GM18511 (cell line): ENCODE measurements around the gene SPAG7.
"Not testable (repeated sequence)": the region's sequence is repeated elsewhere in the genome, so short reads cannot be mapped to it uniquely, and the experiment has no call there.

Experiments used
- ATAC-seq: cut with Tn5 transposase; IDR thresholded peaks from one replicate; pipeline ENCODE4 v1.9.1; 2021; ENCODE audit warnings: mild to moderate bottlenecking, moderate library complexity; ENCODE audit not compliant: unreplicated experiment

SPAG7 gene

DNA sequence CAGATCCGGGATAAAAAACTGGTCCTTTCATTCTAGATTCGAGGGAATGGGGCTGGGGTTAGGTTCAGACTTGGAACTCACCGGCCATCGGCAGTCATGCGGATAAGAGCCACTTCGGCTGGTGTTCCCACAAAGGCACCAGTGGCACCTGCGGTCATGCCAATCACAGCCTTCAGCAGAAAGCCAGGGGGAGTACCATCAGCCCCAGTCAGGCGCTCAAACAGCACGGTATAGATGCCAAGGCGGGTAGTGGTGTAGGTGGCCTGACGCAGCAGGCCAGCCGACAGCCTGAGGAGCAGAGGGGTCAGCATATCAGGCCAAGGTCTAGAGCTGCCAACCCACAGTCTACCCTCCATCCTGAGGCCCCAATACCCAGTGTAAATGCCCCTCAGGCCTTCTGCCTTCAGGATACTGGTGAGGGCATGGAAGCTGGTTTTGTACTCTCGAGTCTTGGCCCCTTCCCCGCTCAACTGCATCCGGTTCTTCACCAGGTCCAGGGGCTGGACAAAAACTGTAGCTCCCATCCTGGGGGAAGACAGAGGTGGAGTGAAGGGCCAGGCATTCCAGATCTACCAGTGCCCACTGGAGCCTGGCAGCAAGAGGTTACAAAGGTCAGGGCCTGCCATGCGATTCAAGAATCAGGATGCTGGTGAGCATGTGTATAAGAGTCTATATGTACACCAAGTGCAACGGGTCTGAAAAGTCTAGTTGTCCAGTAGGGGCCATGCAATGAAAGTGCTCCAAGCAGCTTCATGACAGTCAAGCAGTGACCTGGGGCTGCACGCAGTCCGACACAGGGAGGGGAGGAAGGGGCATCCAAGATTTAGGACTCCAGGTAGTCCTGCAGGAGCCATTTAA is 28.7 kb downstream of the SPAG7 start:
- no peak for ATAC-seq

DNA sequence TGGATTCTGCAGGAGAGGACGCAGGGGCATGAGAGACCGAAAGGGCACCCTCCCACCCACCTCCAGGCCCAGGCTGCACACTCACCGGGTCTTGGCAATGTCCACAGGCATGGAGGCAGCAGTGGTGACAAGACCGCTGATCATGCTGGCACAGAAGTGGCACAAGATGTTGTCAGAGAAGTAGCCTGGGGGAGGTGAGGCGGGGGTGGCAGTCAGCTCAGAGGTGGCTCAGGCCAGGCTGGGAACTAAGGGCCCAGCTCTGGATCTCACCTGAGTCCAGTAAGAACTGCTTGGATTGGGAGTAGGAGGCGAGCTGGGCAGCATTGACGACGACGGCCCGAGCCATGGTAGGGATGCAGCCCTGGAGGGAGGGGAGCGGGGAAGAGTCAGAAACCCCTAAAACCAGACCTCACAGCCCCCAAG is 29.5 kb downstream of the SPAG7 start:
- no peak for ATAC-seq

DNA sequence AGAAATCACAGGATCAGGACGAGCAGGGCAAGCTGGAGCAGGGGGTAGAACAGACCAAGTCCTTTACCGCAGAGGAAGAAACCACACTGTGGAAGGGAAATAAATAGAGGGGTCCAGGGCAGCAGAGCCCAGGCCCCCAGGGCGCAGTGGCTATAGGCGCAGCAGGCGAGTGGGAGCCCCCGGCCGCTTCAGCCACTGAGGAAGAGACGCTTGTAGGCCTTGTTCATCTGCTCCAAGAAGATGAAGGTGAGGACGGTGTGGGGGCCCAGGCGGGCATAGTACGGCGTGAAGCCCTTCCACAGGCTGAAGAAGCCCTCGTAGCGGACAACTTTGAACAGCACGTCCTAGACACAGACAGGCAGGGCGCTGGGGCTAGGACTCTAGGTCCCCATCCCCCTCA is 30.1 kb downstream of the SPAG7 start:
- ATAC-seq, result no peak

DNA sequence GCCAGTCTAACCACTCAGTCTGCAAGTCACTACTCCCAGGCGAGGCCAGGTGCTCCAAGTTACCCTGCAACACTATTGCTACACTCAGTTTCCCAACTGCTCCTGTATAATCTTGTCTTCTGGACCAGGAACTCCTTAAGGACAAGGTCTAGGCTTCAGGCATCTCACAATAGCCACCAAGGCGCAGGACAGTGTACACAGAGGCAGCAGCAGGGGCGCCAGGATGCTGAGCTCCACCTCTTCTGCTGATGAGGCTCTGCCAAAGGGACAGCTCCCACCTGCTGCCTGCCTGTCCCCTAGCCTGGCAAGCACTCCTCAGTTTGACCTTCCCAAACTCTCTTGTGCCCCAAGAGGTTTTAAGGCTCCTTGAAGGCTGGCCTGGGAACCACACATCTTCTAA is 31.2 kb downstream of the SPAG7 start:
- no peak for ATAC-seq

DNA sequence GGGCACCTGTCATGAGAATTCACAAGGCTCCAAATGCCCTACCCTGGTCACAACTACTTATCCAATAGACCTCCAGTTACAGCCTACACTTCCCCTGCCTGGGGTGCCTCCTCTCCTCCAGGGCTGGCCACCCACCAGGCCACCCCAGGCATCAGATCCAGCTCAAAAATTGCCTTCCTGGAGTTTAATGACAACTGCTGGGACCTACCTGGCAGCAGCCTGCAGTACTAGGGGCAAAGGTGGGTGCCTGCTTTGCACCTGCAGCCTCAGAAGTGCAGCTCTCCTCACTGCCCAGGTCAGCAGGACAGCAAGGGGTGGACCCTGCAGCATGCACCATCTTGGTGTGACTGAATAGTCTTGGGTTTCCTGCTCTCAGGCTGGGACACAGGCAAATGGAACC is 32.0 kb downstream of the SPAG7 start:
- ATAC-seq, result no peak

DNA sequence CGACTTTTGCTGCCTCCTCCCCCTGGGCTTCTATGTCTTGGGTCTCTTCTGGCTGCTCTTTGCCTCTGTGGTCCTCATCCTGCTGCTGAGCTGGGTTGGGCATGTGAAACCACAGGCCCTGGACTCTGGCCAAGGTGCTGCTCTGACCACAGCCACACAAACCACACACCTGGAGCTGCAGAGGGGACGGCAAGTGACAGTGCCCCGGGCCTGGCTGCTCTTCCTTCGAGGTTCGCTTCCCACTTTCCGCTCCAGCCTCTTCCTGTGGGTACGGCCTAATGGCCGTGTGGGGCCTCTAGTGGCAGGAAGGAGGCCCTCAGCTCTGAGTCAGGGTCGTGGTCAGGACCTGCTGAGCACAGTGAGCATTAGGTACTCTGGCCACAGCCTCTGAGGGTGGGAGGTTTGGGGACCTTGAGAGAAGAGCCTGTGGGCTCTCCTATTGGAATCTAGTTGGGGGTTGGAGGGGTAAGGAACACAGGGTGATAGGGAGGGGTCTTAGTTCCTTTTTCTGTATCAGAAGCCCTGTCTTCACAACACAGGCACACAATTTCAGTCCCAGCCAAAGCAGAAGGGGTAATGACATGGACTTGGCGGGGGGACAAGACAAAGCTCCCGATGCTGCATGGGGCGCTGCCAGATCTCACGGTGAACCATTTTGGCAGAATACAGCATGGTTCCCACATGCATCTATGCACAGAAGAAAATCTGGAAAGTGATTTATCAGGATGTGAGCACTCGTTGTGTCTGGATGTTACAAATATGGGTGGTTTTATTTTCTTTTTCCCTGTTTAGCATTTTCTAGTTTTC is 33.2 kb downstream of the SPAG7 start:
- no peak for ATAC-seq

DNA sequence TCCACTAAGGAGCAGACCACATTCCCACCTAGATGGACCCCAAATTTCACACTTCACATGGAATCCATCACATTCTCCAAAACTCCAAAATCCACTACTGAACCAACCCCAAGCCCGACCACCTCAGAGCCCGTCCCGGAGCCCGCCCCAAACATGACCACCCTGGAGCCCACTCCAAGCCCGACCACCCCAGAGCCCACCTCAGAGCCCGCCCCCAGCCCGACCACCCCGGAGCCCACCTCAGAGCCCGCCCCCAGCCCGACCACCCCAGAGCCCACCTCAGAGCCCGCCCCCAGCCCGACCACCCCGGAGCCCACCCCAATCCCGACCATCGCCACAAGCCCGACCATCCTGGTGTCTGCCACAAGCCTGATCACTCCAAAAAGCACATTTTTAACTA is 34.0 kb downstream of the SPAG7 start:
- ATAC-seq, result no peak

DNA sequence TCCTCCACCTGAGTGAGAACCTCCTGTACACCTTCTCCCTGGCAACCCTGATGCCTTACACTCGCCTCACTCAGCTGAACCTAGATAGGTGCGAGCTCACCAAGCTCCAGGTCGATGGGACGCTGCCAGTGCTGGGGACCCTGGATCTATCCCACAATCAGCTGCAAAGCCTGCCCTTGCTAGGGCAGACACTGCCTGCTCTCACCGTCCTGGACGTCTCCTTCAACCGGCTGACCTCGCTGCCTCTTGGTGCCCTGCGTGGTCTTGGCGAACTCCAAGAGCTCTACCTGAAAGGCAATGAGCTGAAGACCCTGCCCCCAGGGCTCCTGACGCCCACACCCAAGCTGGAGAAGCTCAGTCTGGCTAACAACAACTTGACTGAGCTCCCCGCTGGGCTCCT is 34.9 kb downstream of the SPAG7 start:
- ATAC-seq, result no peak

DNA sequence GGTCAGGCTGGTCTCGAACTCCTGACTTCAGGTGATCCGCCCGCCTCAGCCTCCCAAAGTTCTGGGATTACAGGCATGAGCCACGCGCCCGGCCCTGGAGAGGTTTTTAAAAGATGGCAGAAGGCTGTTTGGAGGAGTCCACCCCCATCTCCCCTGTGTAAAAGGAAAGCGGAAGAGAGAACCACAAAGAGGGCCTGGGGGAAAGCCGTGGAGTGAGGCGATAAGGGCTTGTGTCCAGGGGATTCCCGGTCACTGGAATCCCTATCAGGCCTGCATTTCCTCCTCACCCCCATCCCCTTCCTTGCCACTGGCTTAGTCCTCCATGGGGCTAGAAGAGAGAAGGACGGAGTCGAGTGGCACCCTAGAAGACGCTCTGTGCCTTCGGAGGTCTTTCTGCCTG is 35.7 kb downstream of the SPAG7 start, which contains the start of gene GP1BA:
Gene GP1BA, plus strand, starts transcription at position 315 of the 400 bp plus-strand sequence. CDS start 328 bp downstream, outside the sequence.
- no peak for ATAC-seq

DNA sequence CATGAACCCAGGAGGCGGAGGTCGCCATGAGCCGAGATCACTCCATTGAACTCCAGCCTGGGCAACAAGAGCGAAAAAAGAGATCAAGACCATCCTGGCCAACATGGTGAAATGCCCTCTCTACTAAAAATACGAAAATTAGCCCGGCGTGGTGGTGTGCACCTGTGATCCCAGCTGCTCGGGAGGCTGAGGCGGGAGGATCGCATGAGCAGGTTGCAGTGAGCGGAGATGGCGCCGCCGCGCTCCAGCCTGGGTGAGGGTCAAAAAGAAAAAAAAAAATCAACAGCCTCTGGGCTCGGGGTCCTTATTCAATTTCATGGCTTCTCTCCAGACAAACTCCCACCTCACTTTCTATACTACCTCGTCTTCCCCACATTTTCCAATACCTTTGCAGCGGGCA is 38.7 kb downstream of the SPAG7 start:
- no peak for ATAC-seq

DNA sequence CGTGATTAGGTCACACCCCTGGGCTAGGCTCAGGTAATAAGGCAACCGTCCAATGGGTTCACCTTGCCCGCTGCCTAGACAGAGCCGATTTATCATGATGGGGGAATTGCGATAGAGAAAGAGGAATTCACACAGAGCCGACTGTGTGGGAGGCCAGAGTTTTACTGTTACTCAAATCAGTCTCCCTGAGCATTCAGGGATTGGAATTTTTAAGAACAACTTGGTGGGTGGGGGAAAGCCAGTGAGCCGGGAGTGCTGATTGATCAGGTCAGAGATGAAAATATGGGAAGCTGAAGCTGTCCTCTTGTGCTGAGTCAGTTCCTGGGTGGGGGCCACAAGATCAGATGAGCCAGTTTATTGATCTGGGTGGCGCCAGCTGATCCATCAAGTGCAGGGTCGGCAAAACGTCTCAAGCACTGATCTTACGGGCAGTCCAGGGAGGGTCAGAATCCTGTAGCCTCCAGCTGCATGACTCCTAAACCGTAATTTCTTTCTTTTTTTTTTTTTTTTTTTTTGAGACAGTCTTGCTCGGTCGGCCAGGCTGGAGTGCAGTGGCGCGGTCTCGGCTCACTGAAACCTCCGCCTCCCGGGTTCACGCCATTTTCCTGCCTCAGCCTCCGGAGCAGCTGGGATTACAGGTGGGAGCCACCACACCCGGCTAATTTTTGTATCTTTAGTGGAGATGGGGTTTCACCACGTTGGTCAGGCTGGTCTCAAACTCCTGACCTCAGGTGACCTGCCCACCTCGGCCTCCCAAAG is 40.9 kb downstream of the SPAG7 start:
- not testable (repeated sequence) for ATAC-seq

DNA sequence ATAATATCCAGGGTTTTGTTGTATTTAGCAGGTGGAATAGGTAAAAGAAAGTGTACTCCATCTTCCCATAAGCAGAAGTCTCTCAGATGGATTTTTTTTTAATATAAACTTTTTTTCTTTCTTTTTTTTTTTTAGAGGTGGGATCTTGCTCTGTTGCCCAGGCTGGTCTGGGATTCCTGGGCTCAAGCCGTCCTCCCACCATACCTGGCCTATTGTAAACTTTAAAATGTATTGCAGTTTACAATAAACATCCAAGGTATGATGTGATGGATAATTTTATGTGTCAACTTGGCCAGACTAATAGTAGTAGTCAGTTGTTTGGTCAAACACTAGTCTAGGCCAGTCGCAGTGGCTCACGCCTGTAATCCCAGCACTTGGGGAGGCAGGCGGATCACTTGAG is 46.3 kb downstream of the SPAG7 start:
- no peak for ATAC-seq

DNA sequence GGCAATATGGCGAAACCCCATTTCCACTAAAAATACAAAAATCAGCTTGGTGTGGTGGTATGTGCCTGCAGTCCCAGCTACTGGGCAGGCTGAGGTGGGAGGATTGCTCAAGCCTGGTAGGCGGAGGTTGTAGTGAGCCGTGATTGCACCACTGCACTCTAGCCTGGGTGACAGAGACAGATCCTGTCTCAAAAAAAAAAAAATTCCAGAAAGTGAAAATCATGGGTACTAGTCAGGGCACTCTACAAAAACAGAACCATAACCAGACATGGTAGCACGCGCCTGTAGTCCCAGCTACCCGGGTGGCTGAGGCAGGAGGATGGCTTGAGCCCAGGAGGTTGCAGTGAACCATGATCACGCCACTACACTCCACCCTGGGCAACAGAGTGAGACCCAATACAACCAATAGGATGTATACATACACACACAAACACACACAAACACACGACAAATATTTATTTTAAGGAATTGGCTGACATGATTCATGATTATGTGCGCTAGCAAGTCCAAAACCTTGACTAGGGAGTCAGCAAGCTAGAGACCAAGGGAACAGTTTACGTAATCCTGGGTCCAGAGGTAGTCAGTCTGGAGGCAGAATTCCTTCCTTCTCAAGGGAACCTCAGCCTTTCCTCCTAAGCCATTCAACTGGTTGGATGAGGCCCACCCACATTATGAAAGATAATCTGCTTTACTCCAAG is 47.1 kb downstream of the SPAG7 start:
- no peak for ATAC-seq

DNA sequence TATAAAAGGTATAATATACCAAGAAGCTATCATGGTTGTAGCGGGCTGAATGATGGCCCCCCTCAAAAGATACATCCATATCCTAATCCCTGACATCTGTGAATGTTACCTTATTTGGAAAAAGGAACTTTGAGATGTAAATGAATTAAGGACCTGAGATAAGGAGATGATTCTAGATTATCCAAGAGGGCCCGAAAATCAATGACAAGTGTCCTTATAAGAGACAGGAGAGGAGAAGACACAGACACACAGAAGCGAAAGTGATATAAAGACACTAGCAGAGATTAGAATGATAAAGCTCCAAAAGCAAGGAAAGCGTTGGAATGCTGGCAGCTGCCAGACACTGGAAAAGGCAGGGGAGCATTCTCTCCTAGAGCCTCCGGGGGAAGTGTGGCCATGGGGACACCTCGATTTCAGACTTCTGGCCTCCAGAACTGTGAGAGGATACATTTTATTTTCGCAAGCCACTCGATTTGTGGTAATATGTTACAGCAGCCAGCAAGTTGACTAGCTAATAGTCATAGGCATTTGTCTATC is 48.0 kb downstream of the SPAG7 start:
- no peak for ATAC-seq

DNA sequence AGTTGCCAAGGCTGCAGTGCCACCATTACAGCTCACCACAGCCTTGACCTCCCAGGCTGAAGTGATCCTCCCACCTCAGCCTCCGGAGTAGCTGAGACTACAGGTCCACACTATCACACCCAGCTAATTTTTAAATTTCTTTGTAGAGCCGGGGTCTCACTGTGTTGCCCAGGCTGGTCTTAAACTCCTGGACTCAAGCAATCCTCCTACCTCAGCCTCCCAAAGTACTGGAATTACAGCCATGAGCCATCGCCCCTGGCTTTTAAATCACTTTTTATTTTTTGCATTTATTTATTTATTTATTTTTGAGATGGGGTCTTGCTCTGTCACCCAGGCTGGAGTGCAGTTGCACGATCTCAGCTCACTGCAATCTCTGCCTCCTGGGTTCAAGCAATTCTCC is 53.1 kb downstream of the SPAG7 start:
- ATAC-seq, result not testable (repeated sequence)

DNA sequence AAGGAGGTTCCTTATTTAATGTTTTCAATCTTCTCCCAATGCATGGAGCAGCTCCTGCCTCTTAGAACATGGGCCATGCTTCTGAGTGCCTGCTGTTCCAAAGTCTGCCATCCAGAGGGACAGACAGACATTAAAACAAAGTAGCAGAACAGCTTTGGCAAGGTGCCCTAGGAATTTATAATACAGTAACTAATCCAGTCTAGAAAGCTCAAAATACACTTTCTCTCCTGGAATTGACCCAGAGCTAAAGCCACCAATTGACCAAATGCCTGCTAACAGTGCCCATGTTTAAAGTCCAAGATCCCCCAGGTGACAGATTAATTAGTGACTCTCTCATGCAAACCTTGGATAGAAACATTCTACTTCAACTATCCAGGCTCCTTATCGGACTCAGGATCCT is 53.6 kb downstream of the SPAG7 start:
- no peak for ATAC-seq
